Tibial nerve (tissue), 4 donors: ENCODE results near the gene TBL1X. TPM values are rescaled to one million over a fixed set of nuclear protein-coding genes. Genes with fewer than 3 reads are reported as not detected.

ENCODE experiments used
- DNase-seq, 2 donors: peaks; one replicate each; pipeline ENCODE4 v3.0.0-alpha.2; 2019; ENCODE audit warnings: low spot score in 2 of 2
- H3K27ac ChIP-seq, 4 donors: fragments of 200-600 bp; sonication (generic) in 3 of 4; one replicate each; pipeline ENCODE4 v1.5.1; 2017 to 2019; ENCODE audit warnings: mild to moderate bottlenecking in 1 of 4
- H3K27me3 ChIP-seq, 2 donors: fragments of 200-600 bp; sonication (generic) in 1 of 2; one replicate each; pipeline versions ENCODE4 v1.5.1 to v1.6.0; 2017 to 2019
- H3K36me3 ChIP-seq, 3 donors: fragments of 200-600 bp; sonication (generic); one replicate each; pipeline ENCODE4 v1.5.1; 2018 to 2019
- H3K4me1 ChIP-seq, 4 donors: fragments of 200-600 bp; sonication (generic) in 3 of 4; one replicate each; pipeline ENCODE4 v1.5.1; 2017 to 2019
- H3K4me3 ChIP-seq, 4 donors: fragments of 200-600 bp; sonication (generic) in 3 of 4; one replicate each; pipeline ENCODE4 v1.5.1; 2017 to 2019; ENCODE audit warnings: mild to moderate bottlenecking in 1 of 4, moderate library complexity in 1 of 4
- H3K9me3 ChIP-seq, 4 donors: fragments of 200-600 bp; sonication (generic) in 3 of 4; one replicate each; pipeline ENCODE4 v1.5.1; 2017 to 2019
- EP300 ChIP-seq, 2 donors: sonication (generic); formaldehyde crosslinking; IDR thresholded peaks; one replicate each; pipeline ENCODE4 v1.6.1; 2017; ENCODE audit warnings: antibody characterized with exemption in 2 of 2, mild to moderate bottlenecking in 1 of 2
- POLR2A ChIP-seq, 2 donors: fragments of 450-650 bp; IDR thresholded peaks; one replicate each; pipeline ENCODE4 v1.6.1; 2017; ENCODE audit warnings: antibody characterized with exemption in 2 of 2, mild to moderate bottlenecking in 2 of 2, moderate library complexity in 2 of 2
- WGBS, 2 donors: methylation state at CpG; one replicate each; pipeline ENCODE4 v1.1.5; 2018; 5-methylcytosine and 5-hydroxymethylcytosine counted together
- total RNA-seq, 4 donors: library from RNA; depleted of rRNA; stranded (reverse); fragments of >200 nt; gene quantifications; one replicate each; pipeline ENCODE4 v1.1.0, GENCODE V29; 2016
- TF ChIP-seq, protein P1 (sequence below), 5 experiments: fragments of 200-600 bp in 3 of 5; fragments of 450-650 bp in 2 of 5; sonication (generic) in 3 of 5; IDR thresholded peaks; one replicate each; pipeline ENCODE4 v1.5.1; 2016 to 2019; ENCODE audit warnings: antibody characterized with exemption in 5 of 5, mild to moderate bottlenecking in 3 of 5, moderate library complexity in 2 of 5

Gene TBL1X
- total RNA-seq, 4 donors from 2014 or later, result 12.2 to 25.2 (median 19.5) TPM

DNA sequence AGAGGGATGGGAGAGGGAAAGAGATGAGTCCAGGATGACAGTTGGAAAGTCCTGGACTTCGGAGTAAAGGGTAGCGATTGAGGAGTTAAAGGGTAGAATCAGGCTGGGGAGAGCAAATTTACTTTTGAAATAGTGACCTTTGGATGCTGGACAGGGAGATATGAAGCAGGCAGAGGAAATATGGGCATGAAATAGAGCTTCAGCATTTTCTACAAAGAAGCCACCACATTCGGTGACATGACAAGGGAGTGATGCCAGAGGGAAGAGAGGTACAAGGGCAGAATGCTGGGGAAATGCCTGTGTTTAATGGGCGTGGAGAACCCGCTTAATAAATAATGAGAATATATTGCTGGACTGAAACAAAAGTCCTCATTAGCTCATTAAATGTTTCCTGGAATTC is 92.7 kb downstream of the TBL1X start:
- TF ChIP-seq, protein P1, sequence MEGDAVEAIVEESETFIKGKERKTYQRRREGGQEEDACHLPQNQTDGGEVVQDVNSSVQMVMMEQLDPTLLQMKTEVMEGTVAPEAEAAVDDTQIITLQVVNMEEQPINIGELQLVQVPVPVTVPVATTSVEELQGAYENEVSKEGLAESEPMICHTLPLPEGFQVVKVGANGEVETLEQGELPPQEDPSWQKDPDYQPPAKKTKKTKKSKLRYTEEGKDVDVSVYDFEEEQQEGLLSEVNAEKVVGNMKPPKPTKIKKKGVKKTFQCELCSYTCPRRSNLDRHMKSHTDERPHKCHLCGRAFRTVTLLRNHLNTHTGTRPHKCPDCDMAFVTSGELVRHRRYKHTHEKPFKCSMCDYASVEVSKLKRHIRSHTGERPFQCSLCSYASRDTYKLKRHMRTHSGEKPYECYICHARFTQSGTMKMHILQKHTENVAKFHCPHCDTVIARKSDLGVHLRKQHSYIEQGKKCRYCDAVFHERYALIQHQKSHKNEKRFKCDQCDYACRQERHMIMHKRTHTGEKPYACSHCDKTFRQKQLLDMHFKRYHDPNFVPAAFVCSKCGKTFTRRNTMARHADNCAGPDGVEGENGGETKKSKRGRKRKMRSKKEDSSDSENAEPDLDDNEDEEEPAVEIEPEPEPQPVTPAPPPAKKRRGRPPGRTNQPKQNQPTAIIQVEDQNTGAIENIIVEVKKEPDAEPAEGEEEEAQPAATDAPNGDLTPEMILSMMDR (IDR thresholded peaks at IDR 0.05), result no peak
- no peak for TF ChIP-seq POLR2A (IDR thresholded peaks at IDR 0.05)
- no peak for TF ChIP-seq EP300 (IDR thresholded peaks at IDR 0.05)
- WGBS, 2 donors, result 81 to 94% methylated on average over 5 of the region's 5 CpGs
- no peaks in the 10 kb centered on the region for H3K4me1 ChIP-seq
- H3K9me3 ChIP-seq, result no peaks in the 10 kb centered on the region
- no peak for DNase-seq
- no peaks in the 10 kb centered on the region for H3K27me3 ChIP-seq
- H3K27ac ChIP-seq, result no peak overlapping the region
- H3K4me3 ChIP-seq, result no peak overlapping the region
- H3K36me3 ChIP-seq, result no peaks in the 10 kb centered on the region

DNA sequence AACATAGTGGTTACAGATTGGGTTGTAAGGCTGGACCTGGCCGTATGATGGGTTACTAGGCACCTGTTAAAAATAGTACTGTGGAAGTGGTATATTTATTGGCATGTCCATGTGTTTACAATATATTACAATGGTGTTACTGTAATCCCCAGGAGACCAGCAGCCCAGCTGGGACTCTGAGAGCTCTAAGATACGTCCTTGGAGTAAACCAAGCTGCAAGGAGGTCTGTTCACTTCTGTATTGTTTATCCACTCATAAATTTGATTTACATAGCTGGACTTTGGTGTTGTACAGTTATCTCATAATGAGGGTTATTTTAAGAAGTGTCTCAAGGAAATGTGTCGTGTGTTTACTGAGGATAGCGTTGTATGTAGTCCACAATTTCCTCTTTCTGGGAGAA is 93.8 kb downstream of the TBL1X start:
- TF ChIP-seq POLR2A (IDR thresholded peaks at IDR 0.05) (no peak), EP300 (IDR thresholded peaks at IDR 0.05) (no peak)
- TF ChIP-seq, protein P1 (IDR thresholded peaks at IDR 0.05), result no peak
- H3K4me3 ChIP-seq, result no peak overlapping the region
- H3K27me3 ChIP-seq, result no peaks in the 10 kb centered on the region
- H3K4me1 ChIP-seq, result no peaks in the 10 kb centered on the region
- H3K9me3 ChIP-seq, result no peaks in the 10 kb centered on the region
- no peak for DNase-seq
- H3K27ac ChIP-seq, result no peak overlapping the region
- H3K36me3 ChIP-seq, result no peaks in the 10 kb centered on the region
- WGBS, 2 donors, result 51 to 62% methylated on average over 4 of the region's 4 CpGs

DNA sequence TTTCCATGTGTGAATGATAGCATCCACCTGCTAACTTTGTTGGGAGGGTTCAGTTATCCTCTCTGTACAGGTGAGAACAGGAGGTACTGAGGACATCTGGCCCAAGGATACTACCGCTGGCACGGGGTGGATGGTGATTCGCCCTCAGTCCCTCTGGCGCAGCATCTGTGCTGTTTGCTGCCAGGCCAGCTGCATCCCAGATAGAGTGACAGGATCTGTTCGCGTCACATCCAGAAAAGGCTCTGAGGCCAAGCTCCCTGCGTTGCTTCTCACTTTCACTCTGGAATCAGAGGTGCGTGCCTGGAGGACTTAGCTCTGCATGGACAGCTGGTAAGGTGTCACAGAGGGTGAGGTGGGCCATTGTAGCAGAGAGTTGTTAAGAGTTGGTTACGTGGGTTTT is 95.4 kb downstream of the TBL1X start:
- Histone ChIP-seq H3K4me3 (no peak overlapping the region), H3K27ac (no peak overlapping the region), H3K4me1 (no peaks in the 10 kb centered on the region), H3K36me3 (no peaks in the 10 kb centered on the region), H3K27me3 (no peaks in the 10 kb centered on the region), H3K9me3 (no peaks in the 10 kb centered on the region)
- WGBS, 2 donors, result 90 to 100% methylated on average over 4 to 9 of the region's 9 CpGs
- no peak for DNase-seq
- TF ChIP-seq EP300 (IDR thresholded peaks at IDR 0.05) (no peak), POLR2A (IDR thresholded peaks at IDR 0.05) (no peak)
- TF ChIP-seq, protein P1 (IDR thresholded peaks at IDR 0.05), result no peak

DNA sequence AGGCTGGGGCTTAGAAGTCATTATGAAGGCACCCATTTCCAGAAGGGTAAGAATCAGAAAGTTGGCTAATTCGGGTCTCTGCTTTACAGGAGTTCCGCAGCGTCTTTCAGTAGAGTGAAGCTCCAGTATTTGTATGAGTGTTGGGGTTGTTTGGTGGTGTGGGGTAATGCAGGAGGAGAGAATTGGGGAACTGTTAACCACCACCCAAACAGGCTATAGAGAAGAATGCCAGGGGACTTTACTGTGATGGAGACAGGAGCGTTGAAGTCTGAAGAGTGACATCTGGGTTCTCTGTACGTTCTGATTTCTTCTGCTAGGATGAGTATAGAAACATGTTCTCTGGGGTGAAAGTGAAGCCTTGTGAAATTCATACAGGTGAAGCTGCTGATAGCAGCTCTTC is 96.3 kb downstream of the TBL1X start:
- Histone ChIP-seq H3K4me3 (no peak overlapping the region), H3K4me1 (peaks cover 0 to 6% (median 0%) of the 10 kb centered on the region in 4 donors), H3K27me3 (no peaks in the 10 kb centered on the region), H3K9me3 (no peaks in the 10 kb centered on the region), H3K36me3 (no peaks in the 10 kb centered on the region), H3K27ac (no peak overlapping the region)
- 89 to 97% methylated on average over 5 of the region's 5 CpGs for WGBS, 2 donors
- TF ChIP-seq POLR2A (IDR thresholded peaks at IDR 0.05), result no peak
- no peak for TF ChIP-seq EP300 (IDR thresholded peaks at IDR 0.05)
- TF ChIP-seq, protein P1 (IDR thresholded peaks at IDR 0.05), result no peak
- DNase-seq, result no peak

DNA sequence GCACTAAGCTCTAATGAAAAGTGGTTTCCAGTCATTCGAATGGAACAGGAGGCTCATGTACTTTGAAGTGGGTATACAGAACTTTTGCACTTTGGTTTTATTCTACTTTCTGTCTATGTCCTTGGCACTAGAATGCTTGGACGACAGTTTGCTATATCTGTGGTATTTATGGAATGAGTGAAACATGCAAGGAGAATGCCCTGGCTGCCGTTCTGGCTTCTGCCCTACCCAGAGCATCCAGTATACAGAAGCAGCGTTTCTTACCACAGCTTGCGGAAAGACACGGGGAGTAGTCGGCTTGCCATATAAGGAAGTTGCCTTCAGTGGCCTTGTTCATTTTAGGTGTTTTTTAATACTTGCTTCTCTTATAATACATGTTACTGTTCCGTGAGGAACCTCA is 98.0 kb downstream of the TBL1X start:
- Histone ChIP-seq H3K9me3 (no peaks in the 10 kb centered on the region), H3K4me1 (peaks cover 0 to 15% (median 4%) of the 10 kb centered on the region in 4 donors), H3K27ac (no peak overlapping the region), H3K36me3 (no peaks in the 10 kb centered on the region), H3K4me3 (no peak overlapping the region), H3K27me3 (no peaks in the 10 kb centered on the region)
- 47 to 65% methylated on average over 8 of the region's 8 CpGs for WGBS, 2 donors
- no peak for TF ChIP-seq POLR2A (IDR thresholded peaks at IDR 0.05)
- TF ChIP-seq EP300 (IDR thresholded peaks at IDR 0.05), result peak in 1 of 2 donors; percentile 25
- DNase-seq, result no peak

DNA sequence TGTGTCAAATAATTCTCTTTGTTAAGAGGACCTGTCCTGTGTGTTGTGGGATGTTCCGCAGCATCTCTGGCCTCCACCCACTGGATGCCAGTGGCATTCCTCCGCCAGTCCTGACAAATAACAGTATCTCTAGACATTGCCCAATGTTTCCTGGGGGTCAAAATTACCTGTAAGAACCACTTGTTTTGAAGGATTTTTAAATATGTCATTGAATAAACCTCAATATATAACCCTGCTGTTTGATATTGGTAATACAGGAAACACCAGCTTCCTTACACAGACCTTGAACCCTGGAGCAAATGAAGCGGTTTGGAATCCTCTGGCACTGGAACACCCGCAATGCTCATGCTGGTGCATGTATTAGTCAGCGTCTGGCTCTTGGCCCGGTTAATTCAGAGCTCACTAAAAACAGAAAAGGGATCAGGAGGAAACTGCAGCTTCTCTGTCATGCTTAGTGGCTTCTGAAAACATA is 101.3 kb downstream of the TBL1X start:
- Histone ChIP-seq H3K4me3 (no peak overlapping the region), H3K9me3 (no peaks in the 10 kb centered on the region), H3K36me3 (no peaks in the 10 kb centered on the region), H3K27me3 (no peaks in the 10 kb centered on the region), H3K4me1 (peaks cover 0 to 20% (median 4%) of the 10 kb centered on the region in 4 donors), H3K27ac (no peak overlapping the region)
- WGBS, 2 donors, result 14 to 48% methylated on average over 6 of the region's 6 CpGs
- peak; percentile 16 to 38 for DNase-seq
- no peak for TF ChIP-seq EP300 (IDR thresholded peaks at IDR 0.05)
- no peak for TF ChIP-seq POLR2A (IDR thresholded peaks at IDR 0.05)
- TF ChIP-seq, protein P1 (IDR thresholded peaks at IDR 0.05), result no peak
